BJ (cell line): Measurements from ENCODE around the gene RNGTT. TPM values are rescaled to one million over a fixed set of nuclear protein-coding genes. Genes with fewer than 3 reads are reported as not detected.

Experiments used
- CTCF ChIA-PET: fragments of 350-600 bp; formaldehyde crosslinking; extraction: SDS; loops from one replicate; lab custom pipeline; 2021; ENCODE audit warnings: antibody characterized with exemption, inconsistent platforms; lab: Yijun Ruan, JAX
- POLR2A ChIA-PET: fragments of 300-600 bp; sonication (Branson Sonifier 250); formaldehyde crosslinking; extraction: SDS; loops from one replicate; lab custom pipeline; 2021; ENCODE audit warnings: antibody characterized with exemption; lab: Charles Lee
- DNase-seq: peaks from one replicate; pipeline ENCODE4 v3.0.0-alpha.2; 2011; ENCODE audit warnings: low read depth
- H3K27me3 ChIP-seq: 2 replicates; pipeline ENCODE4 v1.6.0; 2011; ENCODE audit warnings: low read length; ENCODE audit not compliant: control insufficient read depth, insufficient read depth
- H3K36me3 ChIP-seq: 2 replicates; pipeline ENCODE4 v1.5.1; 2011; ENCODE audit warnings: low read length; ENCODE audit not compliant: control insufficient read depth, insufficient read depth
- H3K4me3 ChIP-seq: 2 replicates; pipeline ENCODE4 v1.5.1; 2011; ENCODE audit warnings: low read depth, mild to moderate bottlenecking, control low read depth, low read length
- CTCF ChIP-seq: IDR thresholded peaks from 2 replicates; pipeline ENCODE4 v1.5.1; 2011; ENCODE audit warnings: low read depth, mild to moderate bottlenecking, control low read depth, inconsistent platforms, low read length, moderate library complexity; ENCODE audit not compliant: insufficient read depth
- polyA plus RNA-seq: library from polyadenylated mRNA; depleted of rRNA; stranded (reverse); fragments of >200 nt; gene quantifications from 2 replicates; pipeline ENCODE4 v1.2.3, GENCODE V29; 2011

Gene RNGTT
- polyA plus RNA-seq, 1 experiment, result 3.2 TPM

GRCh38 chr6:88662653-88663174 lies 300.7 kb downstream of the RNGTT start:
- H3K36me3 ChIP-seq, result no peaks in the 10 kb centered on the region

GRCh38 chr6:88662163-88662580 lies 301.2 kb downstream of the RNGTT start:
- no peak overlapping the region for H3K4me3 ChIP-seq
- ChIA-PET CTCF (no interaction called here), POLR2A (no interaction called here)
- no peak for TF ChIP-seq CTCF
- no peak for DNase-seq
- no peaks in the 10 kb centered on the region for H3K27me3 ChIP-seq
- no peaks in the 10 kb centered on the region for H3K36me3 ChIP-seq

More at GRCh38 chr6:88662653-88663174, 300.7 kb downstream of the RNGTT start:
- POLR2A ChIA-PET, result no interaction called here
- no peak for DNase-seq
- Histone ChIP-seq H3K4me3 (no peak overlapping the region), H3K27me3 (no peaks in the 10 kb centered on the region)
- TF ChIP-seq CTCF, result no peak
- CTCF ChIA-PET, result no interaction called here

- no peak for DNase-seq
- no peak overlapping the region for H3K4me3 ChIP-seq
- no peak for TF ChIP-seq CTCF
- H3K36me3 ChIP-seq, result no peaks in the 10 kb centered on the region
- ChIA-PET CTCF (no interaction called here), POLR2A (no interaction called here)
- H3K27me3 ChIP-seq, result no peaks in the 10 kb centered on the region
These were observed 302.3 kb downstream of the RNGTT start for GRCh38 chr6:88661136-88661535.

GRCh38 chr6:88655586-88655985 lies 307.8 kb downstream of the RNGTT start:
- POLR2A ChIA-PET, result no interaction called here
- Histone ChIP-seq H3K4me3 (no peak overlapping the region), H3K27me3 (no peaks in the 10 kb centered on the region)

GRCh38 chr6:88653936-88654335 lies 309.5 kb downstream of the RNGTT start:
- TF ChIP-seq CTCF, result no peak
- Histone ChIP-seq H3K36me3 (no peaks in the 10 kb centered on the region), H3K4me3 (no peak overlapping the region), H3K27me3 (no peaks in the 10 kb centered on the region)
- POLR2A ChIA-PET, result no interaction called here
- CTCF ChIA-PET, result no interaction called here
- DNase-seq, result no peak

More at GRCh38 chr6:88655586-88655985, 307.8 kb downstream of the RNGTT start:
- DNase-seq, result no peak
- H3K36me3 ChIP-seq, result no peaks in the 10 kb centered on the region
- TF ChIP-seq CTCF, result no peak
- CTCF ChIA-PET, result no interaction called here
